NCI-H146 (cell line): ENCODE results near the gene CAPG.

Experiments used
- DNase-seq: peaks from one replicate; lab custom pipeline; 2025; lab: John Stamatoyannopoulos, UW

The CAPG gene

DNA sequence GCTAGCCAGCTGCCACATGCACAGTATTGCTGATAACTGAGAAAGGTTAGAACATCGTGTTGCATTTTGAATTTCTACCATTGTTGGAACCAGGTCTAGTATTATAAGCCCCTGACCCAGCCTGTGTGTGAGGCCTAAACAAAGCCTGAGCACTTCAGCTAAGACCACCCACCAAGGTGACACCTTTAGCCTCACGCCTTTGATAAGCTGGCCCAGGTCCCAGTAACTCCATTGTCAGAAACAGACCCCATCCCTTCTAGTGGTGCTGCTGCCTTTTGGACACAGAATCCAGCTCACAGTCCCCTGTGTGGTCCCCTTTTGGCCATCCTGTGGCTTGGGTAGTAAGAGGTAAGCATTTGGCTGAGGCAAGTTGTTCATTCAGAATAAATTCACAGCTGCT, 54.0 kb downstream of the CAPG start:
- no peak for DNase-seq

DNA sequence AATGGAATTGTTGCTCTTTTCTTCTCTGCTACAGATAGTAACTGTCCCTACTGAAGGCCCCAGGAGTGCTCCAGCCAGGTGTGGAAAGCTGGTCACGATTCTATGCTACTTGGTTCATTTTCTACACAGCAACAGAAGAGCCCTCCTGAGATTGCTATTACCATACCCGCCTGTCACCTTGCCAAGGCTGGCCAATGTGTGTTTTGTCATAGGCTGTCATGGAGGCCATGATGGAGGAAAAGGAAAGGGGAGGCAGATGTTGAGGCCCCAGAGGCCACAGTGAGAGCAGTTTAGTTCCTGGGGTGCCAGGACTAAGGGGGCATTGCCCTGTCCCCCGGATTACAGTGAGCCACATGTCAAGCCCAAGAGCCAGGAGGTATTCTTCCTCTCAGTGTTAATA, 54.6 kb downstream of the CAPG start:
- no peak for DNase-seq

DNA sequence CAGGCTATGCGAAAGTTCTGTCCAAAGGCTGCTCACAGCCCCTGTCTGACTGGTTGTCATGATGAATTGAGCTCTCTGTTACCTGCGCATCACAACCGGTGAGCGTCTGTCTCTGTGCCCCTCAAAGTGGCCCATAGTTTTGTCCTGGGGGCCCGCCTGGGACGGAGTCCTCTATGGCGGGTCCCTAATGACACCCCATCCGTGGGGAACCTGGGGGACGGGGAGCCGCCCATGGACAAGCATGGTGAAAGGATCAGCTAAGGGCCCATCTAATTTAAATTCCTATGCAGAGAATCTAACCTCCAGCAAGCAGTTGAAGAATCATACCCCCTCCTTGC, 55.1 kb downstream of the CAPG start:
- DNase-seq: no peak

- peak; percentile 99 for DNase-seq
Observed at GRCh38 chr2:85354286-85355072, 55.7 kb downstream of the CAPG start, which contains the start of the genes ELMOD3 and RETSAT. Gene ELMOD3, plus strand, starts transcription at chr2:85354769. Its CDS starts 2,430 bp downstream, at chr2:85357199. Gene RETSAT, minus strand, starts transcription at chr2:85354528. Its CDS starts 21 bp downstream, at chr2:85354507.

GRCh38 chr2:85353876-85354285, 56.3 kb downstream of the CAPG start:
- peak; percentile 26 for DNase-seq

- DNase-seq: no peak
Observed at GRCh38 chr2:85347599-85347998, 62.6 kb downstream of the CAPG start.
